ENCODE measurements around the gene VASP. TPM values are rescaled to one million over a fixed set of nuclear protein-coding genes. Genes with fewer than 3 reads are reported as not detected.
A peak's percentile ranks its signal among the peaks of the same experiment; 100 is the strongest.

The VASP gene
- total RNA-seq, 1 donor from 2014 or later, result 51.9 TPM

GRCh38 chr19:45547965-45548609, 40.8 kb downstream of the VASP start:
- DNase-seq (ENCODE audit: extremely low spot score, unreplicated experiment), result no peak
- Mint-ChIP-seq H3K4me1 (ENCODE audit: unreplicated experiment) (peaks cover 6% of the 10 kb centered on the region), H3K27me3 (no peaks in the 10 kb centered on the region), H3K27ac (no peak overlapping the region), H3K9me3 (no peaks in the 10 kb centered on the region), H3K36me3 (no peaks in the 10 kb centered on the region), H3K4me3 (no peak overlapping the region)
- TF ChIP-seq CTCF (conservative IDR thresholded peaks at IDR 0.05), result no peak

- no peaks in the 10 kb centered on the region for H3K36me3 Mint-ChIP-seq
- H3K4me3 Mint-ChIP-seq, result no peak overlapping the region
- no peak for DNase-seq (ENCODE audit: extremely low spot score, unreplicated experiment)
- H3K27me3 Mint-ChIP-seq, result no peaks in the 10 kb centered on the region
- H3K4me1 Mint-ChIP-seq (ENCODE audit: unreplicated experiment), result peaks cover 9% of the 10 kb centered on the region
- no peaks in the 10 kb centered on the region for H3K9me3 Mint-ChIP-seq
- no peak for TF ChIP-seq CTCF (conservative IDR thresholded peaks at IDR 0.05)
- H3K27ac Mint-ChIP-seq, result no peak overlapping the region
Observed at GRCh38 chr19:45553464-45553863, 46.2 kb downstream of the VASP start.

GRCh38 chr19:45554481-45554880, 47.2 kb downstream of the VASP start:
- H3K4me1 Mint-ChIP-seq (ENCODE audit: unreplicated experiment), result peaks cover 11% of the 10 kb centered on the region
- H3K36me3 Mint-ChIP-seq, result no peaks in the 10 kb centered on the region
- no peak overlapping the region for H3K27ac Mint-ChIP-seq
- TF ChIP-seq CTCF (conservative IDR thresholded peaks at IDR 0.05), result no peak
- no peaks in the 10 kb centered on the region for H3K27me3 Mint-ChIP-seq
- DNase-seq (ENCODE audit: extremely low spot score, unreplicated experiment), result no peak
- H3K4me3 Mint-ChIP-seq, result no peak overlapping the region
- H3K9me3 Mint-ChIP-seq, result no peaks in the 10 kb centered on the region

- no peak for DNase-seq (ENCODE audit: extremely low spot score, unreplicated experiment)
- Mint-ChIP-seq H3K36me3 (no peaks in the 10 kb centered on the region), H3K4me3 (no peak overlapping the region), H3K27me3 (no peaks in the 10 kb centered on the region), H3K9me3 (no peaks in the 10 kb centered on the region), H3K27ac (no peak overlapping the region), H3K4me1 (ENCODE audit: unreplicated experiment) (peaks cover 14% of the 10 kb centered on the region)
- no peak for TF ChIP-seq CTCF (conservative IDR thresholded peaks at IDR 0.05)
Observed at GRCh38 chr19:45556835-45557234, 49.6 kb downstream of the VASP start.

GRCh38 chr19:45558399-45558878, 51.2 kb downstream of the VASP start:
- Mint-ChIP-seq H3K27ac (peak overlapping the region; percentile 53), H3K27me3 (no peaks in the 10 kb centered on the region), H3K9me3 (no peaks in the 10 kb centered on the region), H3K36me3 (no peaks in the 10 kb centered on the region), H3K4me3 (no peak overlapping the region), H3K4me1 (ENCODE audit: unreplicated experiment) (peaks cover 13% of the 10 kb centered on the region)
- DNase-seq (ENCODE audit: extremely low spot score, unreplicated experiment), result no peak
- TF ChIP-seq CTCF (conservative IDR thresholded peaks at IDR 0.05), result peak; percentile 71
